Measurements from ENCODE around the gene MRPL53. TPM values are rescaled to one million over a fixed set of nuclear protein-coding genes. Genes with fewer than 3 reads are reported as not detected.

The MRPL53 gene
- total and polyA plus RNA-seq, 9 of the 15 experiments (the other 6 are each of a cell fraction or from before 2014, with no cell fraction given): 11.5 to 87.9 (median 41.1) TPM

GRCh38 chr2:74472086-74472944 lies at the start of gene MRPL53 (continued):
- peak; percentile 93 for TF ChIP-seq THAP7 (CRISPR knock-in tag; IDR thresholded peaks at IDR 0.05)
- no peak; the same call in 1 of the 2 replicates for TF ChIP-seq BCL6 (CRISPR knock-in tag; IDR thresholded peaks at IDR 0.05)
- TF ChIP-seq NFE2 (IDR thresholded peaks at IDR 0.05; ENCODE audit: low read depth): no peak
- TF ChIP-seq HDAC8 (tag; IDR thresholded peaks at IDR 0.05): peak; percentile 24; the same call in 1 of the 2 replicates
- no peak for TF ChIP-seq HNRNPL (IDR thresholded peaks at IDR 0.05; ENCODE audit: low read depth, low read length)
- no peak for TF ChIP-seq TCF7L2 (IDR thresholded peaks at IDR 0.05; ENCODE audit: low read depth, low read length)
- TF ChIP-seq ZNF384 (IDR thresholded peaks at IDR 0.05; ENCODE audit: low read depth, low read length): 0 out of 2 replicates have a peak, but pooled peaks have one; percentile 4
- no peak for TF ChIP-seq ZNF518B (CRISPR knock-in tag; IDR thresholded peaks at IDR 0.05)
- peak; percentile 9; the same call in 1 of the 2 replicates for TF ChIP-seq TAF7 (tag; IDR thresholded peaks at IDR 0.05)
- no peak for TF ChIP-seq ATF1 (CRISPR knock-in tag; IDR thresholded peaks at IDR 0.05)
- TF ChIP-seq ATF1 (tag; IDR thresholded peaks at IDR 0.05): peak; percentile 90
- TF ChIP-seq USF2 (CRISPR knock-in tag; IDR thresholded peaks at IDR 0.05): no peak
- TF ChIP-seq FOXA1 (IDR thresholded peaks at IDR 0.05; ENCODE audit: borderline replicate concordance): no peak
- no peak for TF ChIP-seq TAF15 (IDR thresholded peaks at IDR 0.05; ENCODE audit: low read depth, low read length)
- TF ChIP-seq ZNF589 (CRISPR knock-in tag; IDR thresholded peaks at IDR 0.05; ENCODE audit: low read depth): peak; percentile 83; the same call in 1 of the 2 replicates
- peak; percentile 95 for TF ChIP-seq POLR2H (tag; IDR thresholded peaks at IDR 0.05; ENCODE audit: low read depth)
- TF ChIP-seq CREB5 (CRISPR knock-in tag; IDR thresholded peaks at IDR 0.05): no peak
- peak; percentile 78 for TF ChIP-seq SAP30 (IDR thresholded peaks at IDR 0.05; ENCODE audit: borderline replicate concordance, insufficient read depth, low read depth, low read length, poor library complexity, severe bottlenecking)
- no peak for TF ChIP-seq MED1 (CRISPR knock-in tag; IDR thresholded peaks at IDR 0.05; ENCODE audit: borderline replicate concordance)
- TF ChIP-seq POLR2A (conservative IDR thresholded peaks at IDR 0.05): peak; percentile 95
- no peak for TF ChIP-seq ZBTB34 (CRISPR knock-in tag; IDR thresholded peaks at IDR 0.05)
